Endodermal cell (in vitro differentiated cells): ENCODE measurements around the gene EFTUD2. TPM values are rescaled to one million over a fixed set of nuclear protein-coding genes. Genes with fewer than 3 reads are reported as not detected.

ENCODE experiments used
- DNase-seq: peaks from one replicate; pipeline ENCODE4 v3.0.0-alpha.2; 2017
- H3K27ac ChIP-seq: 2 replicates; pipeline ENCODE4 v1.5.1; 2013; ENCODE audit warnings: mild to moderate bottlenecking, low read depth, low read length, moderate library complexity
- H3K27me3 ChIP-seq: 2 replicates; pipeline ENCODE4 v1.6.1; 2013; ENCODE audit warnings: mild to moderate bottlenecking, low read length, moderate library complexity; ENCODE audit not compliant: insufficient read depth, control insufficient read depth, poor library complexity, severe bottlenecking
- H3K36me3 ChIP-seq: 2 replicates; pipeline ENCODE4 v1.7.0; 2013; ENCODE audit warnings: mild to moderate bottlenecking, low read length, moderate library complexity; ENCODE audit not compliant: control insufficient read depth, insufficient read depth
- H3K4me1 ChIP-seq: one replicate; pipeline ENCODE4 v1.7.0; 2013; ENCODE audit warnings: low read length; ENCODE audit not compliant: control insufficient read depth, insufficient read depth
- H3K4me3 ChIP-seq: 2 replicates; pipeline ENCODE4 v1.5.1; 2013; ENCODE audit warnings: mild to moderate bottlenecking, low read length, moderate library complexity
- H3K9ac ChIP-seq: 2 replicates; pipeline ENCODE4 v1.6.1; 2013; ENCODE audit warnings: mild to moderate bottlenecking, low read length, moderate library complexity; ENCODE audit not compliant: poor library complexity, severe bottlenecking; ENCODE audit errors: extremely low read depth
- H3K9me3 ChIP-seq: 2 replicates; pipeline ENCODE4 v1.6.1; 2013; ENCODE audit warnings: mild to moderate bottlenecking, low read length, moderate library complexity; ENCODE audit not compliant: control insufficient read depth
- H3K27ac Mint-ChIP-seq: 2 replicates; pipeline ENCODE4 v1.8.0; 2020; ENCODE audit warnings: mixed read lengths
- H3K27me3 Mint-ChIP-seq: 2 replicates; pipeline ENCODE4 v1.8.0; 2021; ENCODE audit warnings: mild to moderate bottlenecking, mixed read lengths; ENCODE audit not compliant: insufficient read depth
- H3K36me3 Mint-ChIP-seq: 2 replicates; pipeline ENCODE4 v1.8.0; 2020; ENCODE audit warnings: low read depth, mixed read lengths
- H3K4me1 Mint-ChIP-seq: 2 replicates; pipeline ENCODE4 v1.8.0; 2020; ENCODE audit warnings: mixed read lengths
- H3K4me3 Mint-ChIP-seq: 2 replicates; pipeline ENCODE4 v1.8.0; 2020; ENCODE audit warnings: mild to moderate bottlenecking, moderate library complexity, mixed read lengths
- H3K9me3 Mint-ChIP-seq: 2 replicates; pipeline ENCODE4 v1.8.0; 2020; ENCODE audit warnings: mild to moderate bottlenecking, mixed read lengths
- WGBS, 2 experiments: methylation state at CpG; one replicate each; pipeline versions ENCODE4 v1.1.5 to v1.1.7; 2013; ENCODE audit warnings: missing lambda C conversion rate in 2 of 2, mixed read lengths in 1 of 2; ENCODE audit not compliant: insufficient coverage in 1 of 2, insufficient read length in 1 of 2; 5-methylcytosine and 5-hydroxymethylcytosine counted together
- total RNA-seq, 2 donors: library from RNA; stranded (reverse); fragmentation: NEBNext Ultra II Directional in 1 of 2; extraction: Animal tissue kit (Norgen Biotek cat#: 25700) in 1 of 2; gene quantifications; 2 replicates in 1 of 2; 3 replicates in 1 of 2; pipeline ENCODE4 v1.2.1, GENCODE V29; 2021
- TF ChIP-seq, protein P1 (sequence below): fragments of 200-600 bp; sonication (generic); conservative IDR thresholded peaks from 2 replicates; pipeline ENCODE4 v1.5.0; 2021; ENCODE audit warnings: antibody characterized with exemption, mild to moderate bottlenecking

EFTUD2 gene
- total RNA-seq, 2 donors from 2014 or later = 145 to 171 TPM

DNA sequence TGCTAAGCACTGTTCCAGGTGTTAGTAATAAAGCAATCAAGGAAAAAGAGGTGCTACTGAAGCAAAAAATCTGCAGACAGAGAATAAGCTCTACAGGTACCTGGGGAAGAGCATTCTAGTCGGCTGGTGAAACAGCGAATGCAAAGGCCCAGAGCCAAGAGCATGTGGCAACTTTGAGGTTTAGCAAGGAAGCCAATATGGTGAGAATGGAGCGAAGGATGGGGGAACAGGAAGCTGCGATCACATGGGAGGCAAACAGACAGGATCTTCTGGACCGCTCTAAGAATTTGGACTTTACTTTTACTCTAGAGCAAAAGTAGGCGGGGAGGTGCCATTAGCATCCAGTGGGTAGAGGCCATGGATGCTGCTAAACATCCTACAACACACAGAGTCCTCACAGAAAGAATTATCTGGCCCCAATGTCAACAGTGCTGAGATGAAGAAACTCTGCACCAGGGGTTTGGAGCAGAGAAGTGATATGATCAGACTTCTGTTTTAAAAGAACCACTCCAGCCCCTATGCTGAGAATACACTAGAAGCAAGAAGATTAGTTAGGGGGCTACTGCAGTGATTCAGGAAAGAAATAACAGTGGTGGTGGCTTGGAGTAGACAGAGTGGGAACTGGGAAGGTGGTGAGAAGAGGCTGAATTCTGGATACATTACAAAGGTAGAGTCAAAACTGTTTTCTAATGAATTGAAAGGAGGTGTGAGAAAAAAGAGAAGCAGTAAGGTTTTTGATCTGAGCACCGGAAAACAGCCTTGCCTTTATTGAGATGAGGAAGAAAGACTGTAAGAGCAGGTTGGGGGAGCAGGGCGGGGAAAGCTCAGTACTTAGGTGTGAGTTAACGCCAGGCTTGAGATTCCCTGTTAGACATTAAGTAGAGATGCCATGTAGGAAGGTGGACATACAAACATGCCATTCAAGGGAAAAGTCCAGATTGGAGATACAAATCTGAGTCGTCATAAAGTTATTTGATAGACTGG is 11.0 kb downstream of the EFTUD2 start:
- DNase-seq = no peak
- no peaks in the 10 kb centered on the region for H3K4me1 Mint-ChIP-seq
- no peaks in the 10 kb centered on the region for H3K4me1 ChIP-seq
- H3K9me3 Mint-ChIP-seq = no peaks in the 10 kb centered on the region
- peaks cover 61% of the 10 kb centered on the region for H3K36me3 ChIP-seq
- H3K9me3 ChIP-seq = no peaks in the 10 kb centered on the region
- H3K4me3 Mint-ChIP-seq = no peak overlapping the region
- H3K27me3 Mint-ChIP-seq = no peaks in the 10 kb centered on the region
- WGBS, 2 experiments = 92 to 94% methylated on average over 10 of the region's 10 CpGs
- TF ChIP-seq, protein P1, sequence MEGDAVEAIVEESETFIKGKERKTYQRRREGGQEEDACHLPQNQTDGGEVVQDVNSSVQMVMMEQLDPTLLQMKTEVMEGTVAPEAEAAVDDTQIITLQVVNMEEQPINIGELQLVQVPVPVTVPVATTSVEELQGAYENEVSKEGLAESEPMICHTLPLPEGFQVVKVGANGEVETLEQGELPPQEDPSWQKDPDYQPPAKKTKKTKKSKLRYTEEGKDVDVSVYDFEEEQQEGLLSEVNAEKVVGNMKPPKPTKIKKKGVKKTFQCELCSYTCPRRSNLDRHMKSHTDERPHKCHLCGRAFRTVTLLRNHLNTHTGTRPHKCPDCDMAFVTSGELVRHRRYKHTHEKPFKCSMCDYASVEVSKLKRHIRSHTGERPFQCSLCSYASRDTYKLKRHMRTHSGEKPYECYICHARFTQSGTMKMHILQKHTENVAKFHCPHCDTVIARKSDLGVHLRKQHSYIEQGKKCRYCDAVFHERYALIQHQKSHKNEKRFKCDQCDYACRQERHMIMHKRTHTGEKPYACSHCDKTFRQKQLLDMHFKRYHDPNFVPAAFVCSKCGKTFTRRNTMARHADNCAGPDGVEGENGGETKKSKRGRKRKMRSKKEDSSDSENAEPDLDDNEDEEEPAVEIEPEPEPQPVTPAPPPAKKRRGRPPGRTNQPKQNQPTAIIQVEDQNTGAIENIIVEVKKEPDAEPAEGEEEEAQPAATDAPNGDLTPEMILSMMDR = no peak
- H3K27ac ChIP-seq = no peak overlapping the region
- no peak overlapping the region for H3K27ac Mint-ChIP-seq
- no peak overlapping the region for H3K9ac ChIP-seq
- no peaks in the 10 kb centered on the region for H3K27me3 ChIP-seq
- H3K36me3 Mint-ChIP-seq = peaks cover 43% of the 10 kb centered on the region
- H3K4me3 ChIP-seq = no peak overlapping the region

DNA sequence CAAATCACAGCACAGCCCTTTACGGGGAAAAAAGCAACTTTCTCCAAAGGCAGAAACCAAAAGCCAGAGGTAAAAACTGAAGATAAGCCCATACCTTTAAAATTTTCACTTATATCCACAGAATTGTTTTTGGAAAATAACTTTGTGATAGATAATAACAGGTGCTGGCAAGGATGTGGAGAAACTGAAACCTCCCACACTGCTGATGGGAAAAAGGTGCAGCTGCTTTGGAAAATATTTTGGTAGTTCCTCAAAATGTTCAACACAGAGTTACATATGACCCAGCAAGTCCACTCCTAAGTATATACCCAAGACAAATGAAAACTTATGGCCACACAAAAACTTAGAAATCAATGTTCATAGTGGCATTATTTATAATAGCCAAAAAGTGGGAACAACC is 12.2 kb downstream of the EFTUD2 start:
- Mint-ChIP-seq H3K9me3 (no peaks in the 10 kb centered on the region), H3K36me3 (peaks cover 50% of the 10 kb centered on the region), H3K27me3 (no peaks in the 10 kb centered on the region), H3K4me3 (no peak overlapping the region), H3K4me1 (no peaks in the 10 kb centered on the region), H3K27ac (no peak overlapping the region)
- Histone ChIP-seq H3K36me3 (peaks cover 61% of the 10 kb centered on the region), H3K27me3 (no peaks in the 10 kb centered on the region), H3K4me3 (no peak overlapping the region), H3K27ac (no peak overlapping the region), H3K9me3 (no peaks in the 10 kb centered on the region), H3K4me1 (no peaks in the 10 kb centered on the region), H3K9ac (no peak overlapping the region)
- WGBS, 2 experiments = 92 to 100% methylated on average over 1 of the region's 1 CpG
- TF ChIP-seq, protein P1 = no peak
- no peak for DNase-seq

DNA sequence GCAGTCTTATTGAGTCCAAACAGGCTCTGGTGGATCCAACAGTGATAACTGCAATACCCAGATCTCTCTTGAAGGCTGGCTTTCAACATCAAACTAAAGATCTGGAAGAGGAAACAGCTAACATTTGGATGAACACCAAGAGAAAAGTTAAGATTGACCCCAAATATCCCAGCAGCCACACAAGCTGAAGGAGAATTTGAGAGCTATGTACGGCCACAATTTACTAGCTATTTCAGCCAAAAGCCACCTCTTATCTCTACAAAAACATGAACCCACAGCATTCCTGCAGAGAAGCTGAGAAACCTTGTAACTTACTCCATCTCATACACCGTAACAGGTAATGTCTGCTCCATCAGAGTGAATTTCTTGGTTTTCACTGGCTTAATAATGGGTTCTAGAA is 14.3 kb downstream of the EFTUD2 start:
- Mint-ChIP-seq H3K4me3 (no peak overlapping the region), H3K9me3 (no peaks in the 10 kb centered on the region), H3K27me3 (no peaks in the 10 kb centered on the region), H3K4me1 (no peaks in the 10 kb centered on the region), H3K27ac (no peak overlapping the region), H3K36me3 (peaks cover 51% of the 10 kb centered on the region)
- DNase-seq = no peak
- WGBS, 2 experiments = 94 to 100% methylated on average over 1 to 2 of the region's 2 CpGs
- H3K4me1 ChIP-seq = no peaks in the 10 kb centered on the region
- no peaks in the 10 kb centered on the region for H3K27me3 ChIP-seq
- peaks cover 73% of the 10 kb centered on the region for H3K36me3 ChIP-seq
- TF ChIP-seq, protein P1 = no peak
- no peak overlapping the region for H3K4me3 ChIP-seq
- no peaks in the 10 kb centered on the region for H3K9me3 ChIP-seq
- H3K27ac ChIP-seq = no peak overlapping the region
- no peak overlapping the region for H3K9ac ChIP-seq
